Naive thymus-derived CD4-positive, alpha-beta T cell (primary cell): ENCODE results near the gene GCLC. TPM values are rescaled to one million over a fixed set of nuclear protein-coding genes. Genes with fewer than 3 reads are reported as not detected.

Source experiments
- ATAC-seq: fragments of 150-1000 bp; cut with Tn5 transposase; 2 replicates; pipeline ENCODE4 v1.10.0; 2021; ENCODE audit warnings: mild to moderate bottlenecking, moderate library complexity
- CTCF ChIA-PET: fragments of 350-600 bp; sonication (Branson Sonifier 250); formaldehyde crosslinking; loops from one replicate; lab custom pipeline; 2021; ENCODE audit warnings: antibody characterized with exemption; lab: Charles Lee
- POLR2A ChIA-PET: fragments of 350-600 bp; sonication (Branson Sonifier 250); formaldehyde crosslinking; loops from one replicate; lab custom pipeline; 2021; ENCODE audit warnings: antibody characterized with exemption, inconsistent platforms; lab: Charles Lee
- DNase-seq, 9 donors: peaks; one replicate each; pipeline versions ENCODE4 v3.0.0 to v3.0.0-alpha.2; 2020 to 2022; ENCODE audit warnings: mixed read lengths in 1 of 9
- H3K27ac ChIP-seq: one replicate; pipeline ENCODE4 v1.7.0; 2013; ENCODE audit warnings: mild to moderate bottlenecking, low read depth, low read length, moderate library complexity
- H3K27me3 ChIP-seq, 2 donors: one replicate each; pipeline ENCODE4 v1.7.0; 2013; ENCODE audit warnings: low read length in 2 of 2, mild to moderate bottlenecking in 2 of 2, moderate library complexity in 2 of 2; ENCODE audit not compliant: control insufficient read depth in 2 of 2, insufficient read depth in 2 of 2
- H3K36me3 ChIP-seq, 3 experiments: 1 replicate in 2 of 3; 2 replicates in 1 of 3; pipeline ENCODE4 v1.7.0; 2013; ENCODE audit warnings: low read length in 3 of 3, mild to moderate bottlenecking in 3 of 3, moderate library complexity in 1 of 3; ENCODE audit not compliant: insufficient read depth in 3 of 3, control insufficient read depth in 2 of 3
- H3K4me1 ChIP-seq, 2 donors: one replicate each; pipeline ENCODE4 v1.7.0; 2013; ENCODE audit warnings: low read length in 2 of 2, mild to moderate bottlenecking in 2 of 2, moderate library complexity in 1 of 2; ENCODE audit not compliant: control insufficient read depth in 2 of 2, insufficient read depth in 2 of 2
- H3K4me3 ChIP-seq: 2 replicates; pipeline ENCODE4 v1.7.0; 2013; ENCODE audit warnings: mild to moderate bottlenecking, low read length
- H3K9me3 ChIP-seq, 3 experiments: 1 replicate in 2 of 3; 2 replicates in 1 of 3; pipeline ENCODE4 v1.7.0; 2013; ENCODE audit warnings: low read length in 3 of 3; ENCODE audit not compliant: control insufficient read depth in 2 of 3
- H3K27ac Mint-ChIP-seq, 9 donors: one replicate each; pipeline ENCODE4 v1.8.0; 2020 to 2022; ENCODE audit warnings: mixed read lengths in 9 of 9, mild to moderate bottlenecking in 8 of 9, moderate library complexity in 5 of 9, inconsistent platforms in 2 of 9
- H3K27me3 Mint-ChIP-seq, 5 donors: one replicate each; pipeline ENCODE4 v1.8.0; 2021 to 2022; ENCODE audit warnings: mixed read lengths in 5 of 5, mild to moderate bottlenecking in 1 of 5
- H3K36me3 Mint-ChIP-seq, 5 donors: one replicate each; pipeline ENCODE4 v1.8.0; 2020 to 2022; ENCODE audit warnings: mixed read lengths in 5 of 5, mild to moderate bottlenecking in 3 of 5, inconsistent platforms in 1 of 5
- H3K4me1 Mint-ChIP-seq, 7 donors: one replicate each; pipeline ENCODE4 v1.8.0; 2020 to 2022; ENCODE audit warnings: mixed read lengths in 7 of 7, mild to moderate bottlenecking in 3 of 7, inconsistent platforms in 1 of 7
- H3K4me3 Mint-ChIP-seq, 10 donors: one replicate each; pipeline ENCODE4 v1.8.0; 2020 to 2022; ENCODE audit warnings: mild to moderate bottlenecking in 10 of 10, mixed read lengths in 10 of 10, moderate library complexity in 6 of 10, inconsistent platforms in 2 of 10
- H3K9me3 Mint-ChIP-seq, 11 donors: one replicate each; pipeline ENCODE4 v1.8.0; 2020 to 2022; ENCODE audit warnings: mixed read lengths in 11 of 11, mild to moderate bottlenecking in 4 of 11, inconsistent platforms in 1 of 11, moderate library complexity in 1 of 11
- intact Hi-C, 2 donors: fragments of 100-400 bp; cut with micrococcal nuclease; formaldehyde crosslinking; loops; one replicate each; pipeline ENCODE4 v1.15.1; 2023
- polyA plus RNA-seq, 2 donors: library from polyadenylated mRNA; unstranded; fragments of 300-500 nt; fragmentation: Illumina TruSeq; gene quantifications; one replicate each; pipeline ENCODE4 v1.2.3, GENCODE V29; 2021
- total RNA-seq, 6 experiments: library from RNA in 5 of 6; stranded (reverse) in 5 of 6; gene quantifications; 1 replicate in 5 of 6; 2 replicates in 1 of 6; pipeline ENCODE4 v1.2.3 and lab custom pipeline; 2021 to 2026

The GCLC gene
- total and polyA plus RNA-seq, 7 experiments from 2014 or later, result 8.3 to 37.5 (median 27.5) TPM

DNA sequence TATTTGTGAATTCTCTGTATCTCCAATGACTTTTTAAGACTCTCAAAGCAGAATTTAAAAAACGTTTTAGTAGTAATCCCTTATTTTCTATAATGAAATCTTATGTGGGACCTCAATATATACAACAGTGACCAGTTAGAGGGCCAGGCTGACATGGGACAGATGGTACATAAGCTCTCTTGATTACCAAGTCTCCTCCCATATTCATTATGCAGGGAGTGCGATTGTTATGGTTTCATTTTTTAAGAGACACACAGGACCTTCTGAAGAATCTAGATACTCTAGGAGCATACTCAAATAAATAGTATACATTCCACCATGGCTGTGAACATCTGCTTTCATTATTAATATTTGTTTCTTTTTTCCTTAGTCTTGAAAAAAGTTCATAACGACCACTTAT, 43.5 kb downstream of the GCLC start:
- H3K27ac ChIP-seq, result no peak overlapping the region
- ATAC-seq, result no peak
- POLR2A ChIA-PET, result no interaction called here

DNA sequence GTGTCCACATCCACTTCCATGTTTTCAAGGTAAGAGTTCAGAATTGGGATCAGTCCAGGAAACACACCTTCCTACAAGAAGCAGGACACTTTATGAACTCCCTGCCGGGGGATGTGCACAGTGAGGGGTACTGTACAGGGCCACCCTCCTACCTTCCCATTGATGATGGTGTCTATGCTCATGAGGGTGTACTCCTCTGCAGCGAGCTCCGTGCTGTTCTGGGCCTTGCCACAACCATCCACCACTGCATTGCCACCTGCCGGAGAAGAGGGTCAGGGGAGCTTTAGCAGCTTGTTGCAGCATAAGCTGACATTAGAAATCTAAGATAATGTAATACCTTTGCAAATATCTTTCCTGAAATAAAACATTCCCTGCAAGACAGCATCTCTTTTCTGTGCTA, 44.8 kb downstream of the GCLC start:
- Mint-ChIP-seq H3K4me3 (no peak overlapping the region), H3K27me3 (no peaks in the 10 kb centered on the region), H3K27ac (no peak overlapping the region), H3K9me3 (no peaks in the 10 kb centered on the region), H3K4me1 (no peaks in the 10 kb centered on the region), H3K36me3 (peaks cover 3 to 53% (median 7%) of the 10 kb centered on the region in 5 donors)
- Histone ChIP-seq H3K27me3 (no peaks in the 10 kb centered on the region), H3K36me3 (peaks cover 0 to 22% (median 0%) of the 10 kb centered on the region in 3 experiments), H3K9me3 (no peaks in the 10 kb centered on the region), H3K4me1 (no peaks in the 10 kb centered on the region), H3K27ac (no peak overlapping the region), H3K4me3 (no peak overlapping the region)
- ChIA-PET POLR2A (no interaction called here), CTCF (interaction anchor here (0.5 to 9.9 kb wide), 4 partner anchors 17 to 363 kb away, joined by 3 to 148 read pairs (median 4); no protein-coding TSS in a partner anchor)
- intact Hi-C loops, result no loop called here
- DNase-seq (no peak), ATAC-seq (no peak)

More for the DNA sequence above, 43.5 kb downstream of the GCLC start:
- DNase-seq, result no peak
- H3K4me1 Mint-ChIP-seq, result no peaks in the 10 kb centered on the region
- peaks cover 0 to 33% (median 3%) of the 10 kb centered on the region in 3 experiments for H3K36me3 ChIP-seq
- intact Hi-C loops, result no loop called here
- H3K27ac Mint-ChIP-seq, result no peak overlapping the region
- no peaks in the 10 kb centered on the region for H3K9me3 ChIP-seq
- H3K4me1 ChIP-seq, result no peaks in the 10 kb centered on the region
- no peaks in the 10 kb centered on the region for H3K9me3 Mint-ChIP-seq
- H3K27me3 ChIP-seq, result no peaks in the 10 kb centered on the region
- no peak overlapping the region for H3K4me3 ChIP-seq
- H3K36me3 Mint-ChIP-seq, result peaks cover 3 to 66% (median 21%) of the 10 kb centered on the region in 5 donors
- no peak overlapping the region for H3K4me3 Mint-ChIP-seq
- H3K27me3 Mint-ChIP-seq, result no peaks in the 10 kb centered on the region
- CTCF ChIA-PET, result interaction anchor here (1.1 kb wide), 1 partner anchor 8 kb away, joined by 7 read pairs; no protein-coding TSS in a partner anchor

DNA sequence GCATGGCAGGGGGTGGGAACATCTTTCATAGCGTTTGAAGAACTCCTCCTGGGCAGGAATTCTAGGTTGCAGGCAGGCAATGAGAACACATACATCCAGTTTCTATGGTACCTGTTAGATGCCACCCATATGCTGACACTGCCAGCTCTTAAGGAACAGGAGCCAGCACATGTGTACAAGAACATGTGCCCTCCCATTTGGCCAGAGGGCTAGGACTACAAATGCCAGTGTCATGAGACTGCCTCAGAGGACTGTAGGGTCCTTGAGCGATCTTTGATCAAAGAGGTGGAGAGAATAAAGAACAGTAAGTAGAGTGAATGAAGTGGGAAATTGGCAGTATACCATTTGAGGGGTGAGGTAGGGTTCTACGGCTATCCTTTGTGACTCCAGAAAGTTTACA, 45.8 kb downstream of the GCLC start:
- H3K36me3 Mint-ChIP-seq, result peaks cover 3 to 44% (median 7%) of the 10 kb centered on the region in 5 donors

DNA sequence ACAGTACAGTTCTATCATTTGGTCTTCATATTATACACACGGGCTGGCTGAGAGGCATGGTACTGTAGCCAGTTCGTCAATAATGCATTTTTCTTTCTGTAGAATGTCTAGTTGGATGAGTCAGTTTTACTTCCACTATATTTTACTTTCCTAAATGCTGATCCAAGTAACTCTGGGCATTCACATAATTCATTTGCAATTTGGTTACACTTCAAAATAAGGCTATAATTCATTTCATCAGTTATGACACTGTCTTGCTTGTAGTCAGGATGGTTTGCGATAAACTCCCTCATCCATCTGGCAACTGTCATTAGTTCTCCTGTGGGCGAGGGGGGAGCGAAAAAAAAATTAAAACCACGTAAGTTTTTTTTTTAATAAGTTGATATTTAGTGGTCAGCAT, 46.3 kb downstream of the GCLC start:
- Histone ChIP-seq H3K27me3 (no peaks in the 10 kb centered on the region), H3K27ac (no peak overlapping the region), H3K9me3 (no peaks in the 10 kb centered on the region), H3K4me1 (no peaks in the 10 kb centered on the region), H3K36me3 (peaks cover 0 to 13% (median 0%) of the 10 kb centered on the region in 3 experiments), H3K4me3 (no peak overlapping the region)
- ATAC-seq (no peak), DNase-seq (no peak)
- ChIA-PET POLR2A (no interaction called here), CTCF (interaction anchor here (9.9 kb wide), 1 partner anchor 228 kb away, joined by 148 read pairs; no protein-coding TSS in a partner anchor)
- peaks cover 0 to 4% (median 0%) of the 10 kb centered on the region in 5 donors for H3K27me3 Mint-ChIP-seq
- H3K9me3 Mint-ChIP-seq, result no peaks in the 10 kb centered on the region
- H3K36me3 Mint-ChIP-seq, result peaks cover 3 to 41% (median 7%) of the 10 kb centered on the region in 5 donors
- intact Hi-C loops, result no loop called here
- no peaks in the 10 kb centered on the region for H3K4me1 Mint-ChIP-seq
- no peak overlapping the region for H3K27ac Mint-ChIP-seq
- no peak overlapping the region for H3K4me3 Mint-ChIP-seq

More for the DNA sequence above, 45.8 kb downstream of the GCLC start:
- Histone ChIP-seq H3K27ac (no peak overlapping the region), H3K4me3 (no peak overlapping the region), H3K27me3 (no peaks in the 10 kb centered on the region), H3K9me3 (no peaks in the 10 kb centered on the region), H3K36me3 (peaks cover 0 to 13% (median 0%) of the 10 kb centered on the region in 3 experiments), H3K4me1 (no peaks in the 10 kb centered on the region)
- ChIA-PET POLR2A (no interaction called here), CTCF (interaction anchor here (9.9 kb wide), 1 partner anchor 227 kb away, joined by 148 read pairs; no protein-coding TSS in a partner anchor)
- no peaks in the 10 kb centered on the region for H3K4me1 Mint-ChIP-seq
- H3K9me3 Mint-ChIP-seq, result no peaks in the 10 kb centered on the region
- H3K27ac Mint-ChIP-seq, result no peak overlapping the region
- ATAC-seq, result no peak
- no peak for DNase-seq
- H3K4me3 Mint-ChIP-seq, result no peak overlapping the region
- intact Hi-C loops, result no loop called here
- no peaks in the 10 kb centered on the region for H3K27me3 Mint-ChIP-seq

DNA sequence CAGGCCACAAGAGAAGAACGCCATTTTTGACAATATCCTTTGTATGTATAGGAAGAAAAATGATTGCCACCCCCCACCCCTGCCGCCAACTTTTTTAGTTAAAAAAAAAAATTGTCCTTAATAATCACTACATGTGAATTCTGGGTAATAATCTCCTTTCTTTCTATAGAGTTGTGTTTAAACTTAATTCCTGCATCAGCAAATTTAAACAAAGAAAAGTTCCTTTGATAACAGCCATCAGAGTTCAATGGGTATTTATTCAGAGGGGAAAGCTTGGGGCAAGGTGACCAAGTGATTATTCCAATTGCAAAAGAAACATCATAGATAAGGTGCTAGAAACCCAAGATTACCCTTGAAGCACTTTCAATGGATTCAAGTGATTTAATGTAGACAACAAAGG, 47.0 kb downstream of the GCLC start:
- ChIA-PET CTCF (interaction anchor here (6.6 to 9.9 kb wide), 2 partner anchors 152 to 229 kb away, joined by 80 to 148 read pairs; no protein-coding TSS in a partner anchor), POLR2A (no interaction called here)
- peaks cover 3 to 35% (median 5%) of the 10 kb centered on the region in 5 donors for H3K36me3 Mint-ChIP-seq
- H3K4me1 Mint-ChIP-seq, result peaks cover 0 to 6% (median 3%) of the 10 kb centered on the region in 7 donors
- H3K27me3 Mint-ChIP-seq, result peaks cover 0 to 8% (median 0%) of the 10 kb centered on the region in 5 donors
- no peak overlapping the region for H3K27ac Mint-ChIP-seq
- no peak overlapping the region for H3K4me3 Mint-ChIP-seq
- H3K36me3 ChIP-seq, result peaks cover 0 to 9% (median 0%) of the 10 kb centered on the region in 3 experiments
- ATAC-seq (no peak), DNase-seq (no peak)
- H3K9me3 Mint-ChIP-seq, result no peaks in the 10 kb centered on the region
- intact Hi-C loops, result no loop called here
- H3K4me1 ChIP-seq, result no peaks in the 10 kb centered on the region
- no peak overlapping the region for H3K4me3 ChIP-seq
- H3K27ac ChIP-seq, result no peak overlapping the region
- H3K27me3 ChIP-seq, result no peaks in the 10 kb centered on the region
- no peaks in the 10 kb centered on the region for H3K9me3 ChIP-seq

DNA sequence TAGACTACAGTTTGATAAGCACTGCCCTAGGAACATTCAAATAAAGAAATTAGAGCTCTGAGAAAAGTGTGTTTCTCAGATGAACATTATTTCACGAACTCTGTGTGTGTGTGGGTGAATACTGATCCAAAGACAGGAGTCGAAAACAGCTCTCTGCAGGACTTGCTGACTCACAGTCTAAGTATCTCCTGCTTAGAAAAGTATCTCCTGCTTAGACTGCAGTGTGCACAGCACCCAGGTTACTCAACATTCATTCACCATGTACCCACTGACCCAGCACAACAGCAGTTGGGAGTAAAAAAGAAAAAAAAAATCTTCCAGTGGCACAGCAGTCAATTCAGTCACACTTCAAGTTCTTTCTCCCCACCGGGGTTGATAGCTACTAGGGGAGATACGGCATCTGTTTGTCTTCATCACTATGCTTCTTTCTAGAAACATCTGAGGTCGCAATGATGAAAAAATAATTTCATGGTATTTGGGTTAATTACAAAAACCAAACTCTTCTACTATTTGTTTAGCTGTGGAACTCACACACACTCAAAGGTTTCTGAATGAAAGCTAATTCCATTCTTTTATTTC, 48.0 kb downstream of the GCLC start:
- H3K27me3 Mint-ChIP-seq, result peaks cover 0 to 18% (median 5%) of the 10 kb centered on the region in 5 donors
- Histone ChIP-seq H3K36me3 (peaks cover 0 to 9% (median 0%) of the 10 kb centered on the region in 3 experiments), H3K4me1 (no peaks in the 10 kb centered on the region), H3K9me3 (no peaks in the 10 kb centered on the region), H3K4me3 (no peak overlapping the region), H3K27me3 (no peaks in the 10 kb centered on the region), H3K27ac (no peak overlapping the region)
- DNase-seq (no peak), ATAC-seq (no peak)
- no peaks in the 10 kb centered on the region for H3K9me3 Mint-ChIP-seq
- CTCF ChIA-PET, result interaction anchor here (0.7 to 9.9 kb wide), 5 partner anchors 38 to 1217 kb away, joined by 3 to 148 read pairs (median 4); no protein-coding TSS in a partner anchor
- peak overlapping the region in 1 of 9 donors; percentile 21 for H3K27ac Mint-ChIP-seq
- no peak overlapping the region for H3K4me3 Mint-ChIP-seq
- peaks cover 0 to 7% (median 4%) of the 10 kb centered on the region in 7 donors for H3K4me1 Mint-ChIP-seq
- intact Hi-C loops, result no loop called here
- POLR2A ChIA-PET, result interaction anchor here (0.5 to 0.9 kb wide), 2 partner anchors 374 to 378 kb away, joined by 3 to 4 read pairs; no protein-coding TSS in a partner anchor
- H3K36me3 Mint-ChIP-seq, result peaks cover 3 to 25% (median 5%) of the 10 kb centered on the region in 5 donors
